Choroid plexus epithelial cell (primary cell): Measurements from ENCODE around the gene LARGE1.
A peak's percentile ranks its signal among the peaks of the same experiment; 100 is the strongest.

Experiments used
- DNase-seq: peaks from one replicate; pipeline ENCODE4 v3.0.0-alpha.2; 2010; ENCODE audit warnings: low read depth
- H3K4me3 ChIP-seq: 2 replicates; pipeline ENCODE4 v1.5.1; 2011; ENCODE audit warnings: low read depth, mild to moderate bottlenecking, control low read depth, low read length, moderate library complexity
- TF ChIP-seq, protein P1 (sequence below): conservative IDR thresholded peaks from 2 replicates; pipeline ENCODE4 v1.5.1; 2011; ENCODE audit warnings: low read depth, mild to moderate bottlenecking, control low read depth, inconsistent platforms, low read length, moderate library complexity

LARGE1 gene

DNA sequence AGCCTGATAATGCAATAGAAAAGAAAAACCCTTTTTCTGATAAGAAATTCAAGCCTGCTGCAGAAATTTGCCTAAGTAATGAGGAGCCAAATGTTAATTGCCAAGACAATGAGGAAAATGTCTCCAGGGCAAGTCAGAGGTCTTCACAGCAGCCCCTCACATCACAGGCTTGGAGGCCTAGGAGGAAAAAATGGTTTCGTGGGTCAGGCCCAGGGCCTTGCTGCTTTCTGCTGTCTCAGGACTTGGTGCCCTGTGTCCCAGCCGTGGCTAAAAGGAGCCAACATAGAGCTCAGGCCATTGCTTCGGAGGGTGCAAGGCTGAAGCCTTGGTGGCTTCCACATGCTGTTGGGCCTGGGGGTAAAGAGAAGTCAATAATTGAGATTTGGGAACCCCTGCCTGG, 131.3 kb downstream of the LARGE1 start:
- TF ChIP-seq, protein P1, sequence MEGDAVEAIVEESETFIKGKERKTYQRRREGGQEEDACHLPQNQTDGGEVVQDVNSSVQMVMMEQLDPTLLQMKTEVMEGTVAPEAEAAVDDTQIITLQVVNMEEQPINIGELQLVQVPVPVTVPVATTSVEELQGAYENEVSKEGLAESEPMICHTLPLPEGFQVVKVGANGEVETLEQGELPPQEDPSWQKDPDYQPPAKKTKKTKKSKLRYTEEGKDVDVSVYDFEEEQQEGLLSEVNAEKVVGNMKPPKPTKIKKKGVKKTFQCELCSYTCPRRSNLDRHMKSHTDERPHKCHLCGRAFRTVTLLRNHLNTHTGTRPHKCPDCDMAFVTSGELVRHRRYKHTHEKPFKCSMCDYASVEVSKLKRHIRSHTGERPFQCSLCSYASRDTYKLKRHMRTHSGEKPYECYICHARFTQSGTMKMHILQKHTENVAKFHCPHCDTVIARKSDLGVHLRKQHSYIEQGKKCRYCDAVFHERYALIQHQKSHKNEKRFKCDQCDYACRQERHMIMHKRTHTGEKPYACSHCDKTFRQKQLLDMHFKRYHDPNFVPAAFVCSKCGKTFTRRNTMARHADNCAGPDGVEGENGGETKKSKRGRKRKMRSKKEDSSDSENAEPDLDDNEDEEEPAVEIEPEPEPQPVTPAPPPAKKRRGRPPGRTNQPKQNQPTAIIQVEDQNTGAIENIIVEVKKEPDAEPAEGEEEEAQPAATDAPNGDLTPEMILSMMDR = no peak
- DNase-seq = no peak
- no peak overlapping the region for H3K4me3 ChIP-seq

DNA sequence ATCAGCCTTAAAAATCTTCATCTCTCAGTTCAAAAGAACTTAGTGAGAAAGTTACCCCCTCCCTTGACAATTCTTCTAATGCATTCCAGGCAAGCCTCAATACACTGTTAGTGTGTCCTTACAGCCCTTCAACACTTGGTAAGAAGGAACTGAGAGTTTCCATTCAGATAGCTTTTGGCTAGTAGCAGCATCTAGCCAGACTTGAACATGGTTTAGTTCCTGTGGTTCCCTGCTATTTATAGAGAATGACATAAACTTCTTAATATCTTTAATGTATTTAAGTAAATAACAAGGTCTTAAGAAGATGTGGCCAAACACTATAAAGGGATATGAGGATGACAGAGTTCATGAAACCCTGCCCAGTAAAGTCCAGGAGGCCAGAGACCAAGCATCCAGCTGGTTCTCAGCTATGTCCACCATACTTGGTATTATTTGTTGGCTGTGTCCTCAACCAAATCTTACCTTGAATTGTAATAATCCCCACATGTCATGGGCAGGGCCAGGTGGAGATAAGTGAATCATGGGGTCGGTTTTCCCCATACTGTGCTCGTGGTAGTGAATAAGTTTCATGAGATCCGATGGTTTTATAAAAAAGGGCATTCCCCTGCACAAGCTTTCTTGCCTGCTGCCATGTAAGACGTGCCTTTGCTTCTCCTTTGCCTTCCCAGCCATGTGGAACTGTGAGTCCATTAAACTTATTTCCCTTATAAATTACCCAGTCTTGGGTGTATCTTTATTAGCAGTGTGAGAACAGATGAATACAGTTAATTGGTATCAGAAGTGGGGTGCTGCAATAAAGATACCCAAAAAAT, 132.4 kb downstream of the LARGE1 start:
- H3K4me3 ChIP-seq = no peak overlapping the region
- peak; percentile 27 for DNase-seq
- TF ChIP-seq, protein P1 = no peak

DNA sequence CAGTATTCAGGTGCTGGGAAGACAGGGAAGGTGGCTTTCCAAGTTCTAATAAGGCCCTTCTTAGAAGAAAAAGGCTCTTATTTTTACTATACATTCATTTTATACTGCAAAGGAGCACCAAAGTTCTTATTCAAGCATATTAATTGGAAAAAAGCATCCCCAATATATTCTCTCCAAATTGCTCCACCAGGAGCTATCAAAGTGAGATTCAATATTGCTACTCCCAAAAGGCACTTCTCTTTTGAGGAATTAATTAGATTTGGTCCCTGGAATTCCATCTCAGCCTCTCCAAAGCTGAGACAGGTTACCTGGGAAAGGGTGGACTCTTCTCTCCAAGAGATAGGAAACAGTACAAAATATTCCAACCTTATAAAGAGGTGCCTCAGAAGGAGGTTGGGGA, 134.1 kb downstream of the LARGE1 start:
- TF ChIP-seq, protein P1 = no peak
- no peak for DNase-seq
- H3K4me3 ChIP-seq = no peak overlapping the region

DNA sequence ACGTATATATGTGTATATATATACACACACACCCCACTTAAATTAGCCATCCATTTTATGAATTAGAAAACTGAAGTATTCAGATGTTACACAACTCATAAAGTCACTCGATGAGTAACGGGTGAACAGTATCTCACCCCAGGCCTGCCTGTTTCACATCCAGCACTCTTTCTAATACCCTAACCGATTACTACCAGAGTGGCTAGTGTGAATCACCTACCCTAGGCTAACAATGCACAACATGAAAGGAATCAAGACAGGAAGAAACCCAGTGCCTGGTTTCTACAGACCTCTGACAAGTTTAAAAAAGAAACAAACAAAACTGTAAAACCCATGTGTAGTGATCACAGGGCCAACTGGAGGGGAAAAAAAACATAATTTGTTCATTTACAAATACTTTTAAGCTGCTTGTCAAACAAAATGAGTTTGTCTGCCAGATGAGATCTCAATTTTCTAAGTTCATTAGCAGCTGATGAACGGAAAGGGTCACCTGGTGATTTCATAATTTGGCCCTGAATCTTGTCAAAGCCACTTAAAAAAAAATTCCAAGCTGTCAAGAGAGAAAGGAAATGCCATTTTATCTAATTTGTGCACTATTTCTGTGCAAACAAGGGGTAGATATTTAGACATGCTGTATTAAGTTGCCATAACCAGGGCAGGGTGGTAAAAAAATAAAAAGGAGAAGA, 134.8 kb downstream of the LARGE1 start:
- H3K4me3 ChIP-seq = no peak overlapping the region
- TF ChIP-seq, protein P1 = no peak
- DNase-seq = peak; percentile 69

DNA sequence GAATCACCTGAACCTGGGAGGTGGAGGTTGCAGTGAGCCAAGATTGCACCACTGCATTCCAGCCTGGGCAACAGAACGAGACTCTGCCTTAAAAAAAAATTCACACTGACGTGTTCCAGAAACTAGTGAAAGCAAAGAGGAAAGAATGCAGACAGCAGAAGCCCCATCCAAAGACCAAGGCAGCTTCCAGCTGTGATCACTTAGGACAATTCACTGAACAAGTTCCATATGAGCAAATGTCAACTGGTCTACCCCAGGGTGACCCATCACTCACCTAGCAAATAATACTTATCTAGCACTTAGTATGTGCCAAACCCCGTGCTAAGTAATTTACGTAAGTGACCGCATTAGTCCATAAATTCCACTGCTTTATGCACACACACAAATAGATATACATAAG, 138.9 kb downstream of the LARGE1 start:
- TF ChIP-seq, protein P1 = no peak
- DNase-seq = peak; percentile 55
- H3K4me3 ChIP-seq = no peak overlapping the region

DNA sequence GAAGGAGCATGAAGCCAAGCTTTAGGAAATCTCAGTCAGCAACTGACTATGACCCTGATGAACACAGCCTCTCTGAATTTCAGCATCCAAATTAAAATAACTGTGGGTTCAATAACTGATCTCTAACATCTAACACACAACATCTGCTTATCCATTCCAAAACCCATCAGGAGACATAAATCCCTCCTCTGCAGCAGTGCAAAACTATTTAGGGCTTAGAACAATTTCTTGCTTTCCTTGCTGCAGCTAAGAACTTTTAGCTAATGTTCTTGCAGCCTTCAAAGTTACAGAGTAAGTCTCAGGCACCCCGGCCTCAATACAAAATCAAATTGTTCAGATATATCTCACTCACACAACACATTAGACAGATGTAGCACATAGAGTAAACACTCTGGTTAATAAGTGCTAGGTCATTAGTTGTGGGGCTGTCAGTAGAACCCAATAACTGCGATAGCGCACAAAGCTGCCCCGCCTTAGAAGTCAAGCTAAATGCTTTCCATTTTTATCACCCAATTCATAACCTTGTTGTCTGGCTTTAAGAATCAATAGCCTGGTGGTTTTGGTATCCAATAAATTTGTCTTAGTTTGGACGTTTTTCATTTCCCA, 139.6 kb downstream of the LARGE1 start:
- H3K4me3 ChIP-seq = no peak overlapping the region
- DNase-seq = no peak
- TF ChIP-seq, protein P1 = no peak
